ENCODE data around the gene ARHGAP44.

GRCh38 chr17:12790249-12791106 is 1.2 kb downstream of the ARHGAP44 start:
- TF ChIP-seq SIN3B (IDR thresholded peaks at IDR 0.05; ENCODE audit: low read length) (no peak), PITX1 (CRISPR knock-in tag; IDR thresholded peaks at IDR 0.05) (no peak), POLR2AphosphoS5 (IDR thresholded peaks at IDR 0.05; ENCODE audit: low read depth, low read length) (no peak), GTF2F1 (IDR thresholded peaks at IDR 0.05; ENCODE audit: low read length) (no peak), MLXIP (CRISPR knock-in tag; IDR thresholded peaks at IDR 0.05; ENCODE audit: borderline replicate concordance) (no peak), MXD4 (CRISPR knock-in tag; IDR thresholded peaks at IDR 0.05) (no peak)
- TF ChIP-seq, protein P1, sequence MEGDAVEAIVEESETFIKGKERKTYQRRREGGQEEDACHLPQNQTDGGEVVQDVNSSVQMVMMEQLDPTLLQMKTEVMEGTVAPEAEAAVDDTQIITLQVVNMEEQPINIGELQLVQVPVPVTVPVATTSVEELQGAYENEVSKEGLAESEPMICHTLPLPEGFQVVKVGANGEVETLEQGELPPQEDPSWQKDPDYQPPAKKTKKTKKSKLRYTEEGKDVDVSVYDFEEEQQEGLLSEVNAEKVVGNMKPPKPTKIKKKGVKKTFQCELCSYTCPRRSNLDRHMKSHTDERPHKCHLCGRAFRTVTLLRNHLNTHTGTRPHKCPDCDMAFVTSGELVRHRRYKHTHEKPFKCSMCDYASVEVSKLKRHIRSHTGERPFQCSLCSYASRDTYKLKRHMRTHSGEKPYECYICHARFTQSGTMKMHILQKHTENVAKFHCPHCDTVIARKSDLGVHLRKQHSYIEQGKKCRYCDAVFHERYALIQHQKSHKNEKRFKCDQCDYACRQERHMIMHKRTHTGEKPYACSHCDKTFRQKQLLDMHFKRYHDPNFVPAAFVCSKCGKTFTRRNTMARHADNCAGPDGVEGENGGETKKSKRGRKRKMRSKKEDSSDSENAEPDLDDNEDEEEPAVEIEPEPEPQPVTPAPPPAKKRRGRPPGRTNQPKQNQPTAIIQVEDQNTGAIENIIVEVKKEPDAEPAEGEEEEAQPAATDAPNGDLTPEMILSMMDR (CRISPR knock-in tag; IDR thresholded peaks at IDR 0.05): no peak

Measured in HepG2 (cell line).